Right atrium auricular region (tissue), 2 donors: ENCODE measurements around the gene HDHD2. TPM values are rescaled to one million over a fixed set of nuclear protein-coding genes. Genes with fewer than 3 reads are reported as not detected.

Source experiments
- DNase-seq: peaks from one replicate; pipeline ENCODE4 v3.0.0-alpha.2; 2019; ENCODE audit warnings: low spot score
- H3K27ac ChIP-seq, 2 donors: fragments of 200-600 bp; sonication (generic); 1 replicate in 1 of 2; 2 replicates in 1 of 2; pipeline ENCODE4 v1.5.1; 2016 to 2019
- H3K27me3 ChIP-seq, 2 donors: fragments of 200-600 bp; sonication (generic); one replicate each; pipeline versions ENCODE4 v1.5.1 to v1.6.0; 2017 to 2019
- H3K36me3 ChIP-seq: fragments of 200-600 bp; sonication (generic); one replicate; pipeline ENCODE4 v1.5.1; 2016
- H3K4me1 ChIP-seq, 2 donors: fragments of 200-600 bp; sonication (generic); one replicate each; pipeline versions ENCODE4 v1.5.1 to v1.6.0; 2017 to 2019
- H3K4me3 ChIP-seq, 2 donors: fragments of 200-600 bp; sonication (generic); 1 replicate in 1 of 2; 2 replicates in 1 of 2; pipeline ENCODE4 v1.5.1; 2017 to 2019; ENCODE audit warnings: mild to moderate bottlenecking in 1 of 2, moderate library complexity in 1 of 2
- H3K9me3 ChIP-seq, 2 donors: fragments of 200-600 bp; sonication (generic); one replicate each; pipeline ENCODE4 v1.5.1; 2019
- CTCF ChIP-seq, 2 donors: fragments of 200-600 bp; sonication (generic); IDR thresholded peaks; one replicate each; pipeline ENCODE4 v1.5.1; 2019; ENCODE audit warnings: antibody characterized with exemption in 2 of 2
- total RNA-seq, 2 donors: library from RNA; depleted of rRNA; stranded (reverse); fragments of >200 nt; gene quantifications; one replicate each; pipeline ENCODE4 v1.1.0, GENCODE V29; 2016

Gene HDHD2
- total RNA-seq, 2 donors from 2014 or later = 15.7 to 36.0 TPM

DNA sequence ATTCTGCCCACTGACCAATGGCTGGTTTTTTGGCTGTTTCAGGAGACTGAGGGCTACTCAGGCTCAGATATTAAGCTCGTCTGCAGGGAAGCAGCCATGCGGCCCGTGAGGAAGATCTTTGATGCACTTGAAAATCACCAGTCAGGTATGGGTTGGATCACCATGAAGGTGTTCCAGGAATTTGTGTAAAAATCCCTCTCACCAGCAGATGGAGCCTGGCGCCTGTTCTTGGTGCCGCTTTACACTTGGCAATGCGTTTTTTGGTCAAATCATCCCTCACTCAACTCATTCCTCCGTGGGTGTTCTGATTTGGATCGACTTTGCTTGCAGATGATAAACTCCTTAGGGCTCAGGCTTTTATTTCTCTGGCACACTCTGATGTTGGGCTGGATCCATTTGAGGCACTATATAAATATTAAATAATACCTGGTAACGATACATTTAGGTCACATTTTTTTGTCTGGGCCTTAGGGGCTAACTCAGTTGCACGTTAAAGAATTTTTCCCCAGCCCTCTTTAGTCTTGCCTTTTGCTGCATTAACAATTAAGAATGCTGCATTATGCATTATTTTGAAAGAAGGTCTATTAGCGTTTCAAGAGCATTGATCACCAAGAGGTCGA, 50.0 kb downstream of the HDHD2 start:
- Histone ChIP-seq H3K9me3 (no peaks in the 10 kb centered on the region), H3K27ac (no peak overlapping the region), H3K4me1 (no peaks in the 10 kb centered on the region), H3K27me3 (no peaks in the 10 kb centered on the region), H3K36me3 (peaks cover 15% of the 10 kb centered on the region), H3K4me3 (no peak overlapping the region)
- DNase-seq = peak; percentile 65
- TF ChIP-seq CTCF (IDR thresholded peaks at IDR 0.05) = peak; percentile 43 to 81

GRCh38 chr18:47095810-47096209, 54.5 kb downstream of the HDHD2 start:
- no peak for TF ChIP-seq CTCF (IDR thresholded peaks at IDR 0.05)
- no peaks in the 10 kb centered on the region for H3K9me3 ChIP-seq
- H3K4me3 ChIP-seq = no peak overlapping the region
- H3K27me3 ChIP-seq = no peaks in the 10 kb centered on the region
- no peak overlapping the region for H3K27ac ChIP-seq
- H3K36me3 ChIP-seq = no peaks in the 10 kb centered on the region
- no peaks in the 10 kb centered on the region for H3K4me1 ChIP-seq
- DNase-seq = no peak

DNA sequence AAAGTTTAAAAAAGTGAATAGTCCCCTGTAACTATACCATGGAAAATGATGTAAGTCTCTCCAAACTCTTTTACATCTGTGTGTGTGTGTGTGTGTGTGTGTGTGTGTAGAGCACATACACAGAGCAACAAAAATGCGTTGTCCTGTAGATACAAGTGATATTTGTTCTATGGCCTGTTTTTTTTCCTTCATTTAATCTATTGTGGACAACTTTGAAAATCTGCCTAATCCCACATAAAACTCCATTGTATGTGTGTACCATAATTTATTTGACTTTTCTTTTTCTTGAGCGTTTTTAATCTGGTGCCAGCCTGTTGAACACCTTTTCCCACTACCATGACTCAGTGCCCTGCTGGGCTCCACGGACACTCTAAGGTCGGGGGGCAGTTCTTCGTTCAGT, 62.6 kb downstream of the HDHD2 start:
- Histone ChIP-seq H3K36me3 (no peaks in the 10 kb centered on the region), H3K4me3 (no peak overlapping the region), H3K27ac (no peak overlapping the region), H3K4me1 (no peaks in the 10 kb centered on the region), H3K9me3 (no peaks in the 10 kb centered on the region), H3K27me3 (no peaks in the 10 kb centered on the region)
- DNase-seq = no peak
- TF ChIP-seq CTCF (IDR thresholded peaks at IDR 0.05) = no peak

DNA sequence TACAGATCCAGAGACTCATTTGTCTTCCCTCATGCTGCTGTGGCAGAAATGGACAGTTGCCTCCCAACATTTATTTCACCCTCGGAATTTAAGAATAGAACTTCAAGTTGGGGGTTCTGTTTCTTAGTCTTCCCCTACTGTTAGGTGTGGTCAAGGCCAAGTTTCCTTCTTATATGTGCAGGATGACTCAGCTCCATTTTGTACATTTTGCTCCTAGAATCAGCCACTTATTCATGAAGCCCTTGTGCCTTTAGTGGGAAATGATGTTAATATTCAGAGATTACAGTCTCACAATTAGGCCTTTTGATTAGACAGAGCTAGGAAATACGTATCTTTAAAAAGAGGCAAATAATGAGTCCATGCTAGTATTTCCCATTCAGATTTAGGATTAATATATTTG, 68.7 kb downstream of the HDHD2 start:
- Histone ChIP-seq H3K36me3 (no peaks in the 10 kb centered on the region), H3K27me3 (no peaks in the 10 kb centered on the region), H3K4me1 (no peaks in the 10 kb centered on the region), H3K4me3 (no peak overlapping the region), H3K9me3 (no peaks in the 10 kb centered on the region), H3K27ac (no peak overlapping the region)
- DNase-seq = no peak
- TF ChIP-seq CTCF (IDR thresholded peaks at IDR 0.05) = no peak

- no peaks in the 10 kb centered on the region for H3K4me1 ChIP-seq
- no peaks in the 10 kb centered on the region for H3K36me3 ChIP-seq
- no peak for TF ChIP-seq CTCF (IDR thresholded peaks at IDR 0.05)
- H3K27ac ChIP-seq = no peak overlapping the region
- H3K9me3 ChIP-seq = no peaks in the 10 kb centered on the region
- H3K27me3 ChIP-seq = no peaks in the 10 kb centered on the region
- no peak overlapping the region for H3K4me3 ChIP-seq
- no peak for DNase-seq
These were observed 69.4 kb downstream of the HDHD2 start for GRCh38 chr18:47080872-47081271.

DNA sequence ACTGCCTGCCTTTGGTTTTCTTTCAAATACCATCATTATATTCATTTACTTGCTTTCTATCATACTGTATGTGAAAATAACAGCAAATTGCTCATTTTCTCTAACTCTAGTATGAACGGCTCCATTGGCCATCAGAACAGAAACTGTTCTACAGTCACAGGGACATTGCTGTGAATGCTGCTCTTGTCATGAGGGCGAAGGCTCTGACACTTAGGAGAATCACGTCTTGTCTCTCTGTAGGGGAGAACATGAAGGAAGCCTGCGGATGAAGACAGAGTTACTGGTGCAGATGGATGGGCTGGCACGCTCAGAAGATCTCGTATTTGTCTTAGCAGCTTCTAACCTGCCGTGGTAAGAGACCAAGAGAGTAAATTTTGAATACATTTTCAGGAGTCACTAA, 73.2 kb downstream of the HDHD2 start:
- no peak for TF ChIP-seq CTCF (IDR thresholded peaks at IDR 0.05)
- Histone ChIP-seq H3K27ac (no peak overlapping the region), H3K36me3 (no peaks in the 10 kb centered on the region), H3K9me3 (no peaks in the 10 kb centered on the region), H3K4me1 (no peaks in the 10 kb centered on the region), H3K4me3 (no peak overlapping the region), H3K27me3 (no peaks in the 10 kb centered on the region)
- no peak for DNase-seq
